Fibroblast of the aortic adventitia (primary cell): Measurements from ENCODE around the gene TNNT3. TPM values are rescaled to one million over a fixed set of nuclear protein-coding genes. Genes with fewer than 3 reads are reported as not detected.

ENCODE experiments used
- DNase-seq: peaks from one replicate; pipeline ENCODE4 v3.0.0-alpha.2; 2010; ENCODE audit warnings: low read depth
- H3K4me3 ChIP-seq: 2 replicates; pipeline ENCODE4 v1.5.1; 2011; ENCODE audit warnings: low read depth, mild to moderate bottlenecking, control low read depth, low read length, moderate library complexity
- total RNA-seq: library from RNA; depleted of rRNA; stranded (reverse); fragments of >200 nt; gene quantifications from 2 replicates; pipeline ENCODE4 v1.2.3, GENCODE V29; 2012; ENCODE audit warnings: low replicate concordance
- TF ChIP-seq, protein P1 (sequence below): IDR thresholded peaks from 2 replicates; pipeline ENCODE4 v1.5.1; 2011; ENCODE audit warnings: mild to moderate bottlenecking, low read length, control low read depth, inconsistent platforms; ENCODE audit not compliant: insufficient read depth

Gene TNNT3
- total RNA-seq, 1 donor, result 0.81 TPM

- H3K4me3 ChIP-seq, result no peak overlapping the region
- DNase-seq, result no peak
- TF ChIP-seq, protein P1, sequence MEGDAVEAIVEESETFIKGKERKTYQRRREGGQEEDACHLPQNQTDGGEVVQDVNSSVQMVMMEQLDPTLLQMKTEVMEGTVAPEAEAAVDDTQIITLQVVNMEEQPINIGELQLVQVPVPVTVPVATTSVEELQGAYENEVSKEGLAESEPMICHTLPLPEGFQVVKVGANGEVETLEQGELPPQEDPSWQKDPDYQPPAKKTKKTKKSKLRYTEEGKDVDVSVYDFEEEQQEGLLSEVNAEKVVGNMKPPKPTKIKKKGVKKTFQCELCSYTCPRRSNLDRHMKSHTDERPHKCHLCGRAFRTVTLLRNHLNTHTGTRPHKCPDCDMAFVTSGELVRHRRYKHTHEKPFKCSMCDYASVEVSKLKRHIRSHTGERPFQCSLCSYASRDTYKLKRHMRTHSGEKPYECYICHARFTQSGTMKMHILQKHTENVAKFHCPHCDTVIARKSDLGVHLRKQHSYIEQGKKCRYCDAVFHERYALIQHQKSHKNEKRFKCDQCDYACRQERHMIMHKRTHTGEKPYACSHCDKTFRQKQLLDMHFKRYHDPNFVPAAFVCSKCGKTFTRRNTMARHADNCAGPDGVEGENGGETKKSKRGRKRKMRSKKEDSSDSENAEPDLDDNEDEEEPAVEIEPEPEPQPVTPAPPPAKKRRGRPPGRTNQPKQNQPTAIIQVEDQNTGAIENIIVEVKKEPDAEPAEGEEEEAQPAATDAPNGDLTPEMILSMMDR, result no peak
These were observed 6.9 kb downstream of the TNNT3 start for GRCh38 chr11:1926156-1927025.

DNA sequence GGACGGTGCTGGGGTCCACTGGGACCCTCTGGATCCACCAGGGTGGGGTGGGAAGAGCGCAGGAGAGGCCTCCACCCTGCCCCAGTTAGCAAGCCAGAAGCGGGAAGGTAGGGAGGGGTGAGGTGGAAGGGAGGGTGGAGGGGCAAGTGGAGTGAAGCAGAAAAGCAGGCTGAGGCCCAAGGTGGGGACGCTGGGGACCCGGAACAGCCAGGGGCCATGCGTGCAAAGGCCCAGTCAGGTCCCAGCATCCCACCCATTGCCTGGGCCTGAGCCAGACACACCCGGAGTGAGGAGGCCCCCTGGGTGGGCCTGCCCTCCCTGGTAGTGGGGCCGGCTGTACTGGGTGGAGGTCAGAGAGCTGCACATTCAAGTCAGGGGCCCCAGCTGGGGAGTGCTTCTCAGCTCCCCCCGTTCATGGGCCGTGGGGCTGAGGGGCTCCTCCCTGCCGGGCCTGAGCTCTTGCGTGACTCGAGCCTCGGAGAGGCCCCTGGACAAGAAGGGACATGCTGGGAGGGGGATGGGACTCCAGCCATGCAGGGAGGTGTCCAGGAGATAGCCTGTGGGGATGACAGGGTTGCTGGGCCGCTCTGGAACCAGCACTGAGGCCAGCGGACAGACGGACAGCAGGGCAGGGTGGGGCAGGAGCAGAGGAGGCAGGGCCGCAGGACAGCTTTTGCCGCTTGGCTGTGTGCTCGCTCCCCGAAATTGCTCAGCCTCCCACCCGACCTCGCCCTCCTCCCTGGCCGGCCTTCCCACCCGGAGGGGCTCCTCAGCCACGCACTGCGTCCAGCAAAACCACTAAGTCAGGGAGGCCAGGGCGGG, 7.7 kb downstream of the TNNT3 start:
- DNase-seq, result peak; percentile 25
- TF ChIP-seq, protein P1, result no peak

GRCh38 chr11:1927848-1928469, 8.5 kb downstream of the TNNT3 start:
- no peak for DNase-seq
- TF ChIP-seq, protein P1, result no peak
- H3K4me3 ChIP-seq, result no peak overlapping the region

More for the DNA sequence above, 7.7 kb downstream of the TNNT3 start:
- no peak overlapping the region for H3K4me3 ChIP-seq

GRCh38 chr11:1928470-1928890, 9.0 kb downstream of the TNNT3 start:
- no peak for DNase-seq
- TF ChIP-seq, protein P1, result no peak
- no peak overlapping the region for H3K4me3 ChIP-seq

- TF ChIP-seq, protein P1, result no peak
- H3K4me3 ChIP-seq, result no peak overlapping the region
- no peak for DNase-seq
These were observed 9.5 kb downstream of the TNNT3 start for GRCh38 chr11:1928891-1929541.
